ENCODE results near the gene PROSER1. TPM values are rescaled to one million over a fixed set of nuclear protein-coding genes. Genes with fewer than 3 reads are reported as not detected.

The PROSER1 gene
- total and polyA plus RNA-seq, 9 of the 15 experiments (the other 6 are each of a cell fraction or from before 2014, with no cell fraction given) = 9.2 to 36.2 (median 10.4) TPM

- no peak for TF ChIP-seq PTTG1 (tag; IDR thresholded peaks at IDR 0.05; ENCODE audit: low read depth)
- TF ChIP-seq, protein P1, sequence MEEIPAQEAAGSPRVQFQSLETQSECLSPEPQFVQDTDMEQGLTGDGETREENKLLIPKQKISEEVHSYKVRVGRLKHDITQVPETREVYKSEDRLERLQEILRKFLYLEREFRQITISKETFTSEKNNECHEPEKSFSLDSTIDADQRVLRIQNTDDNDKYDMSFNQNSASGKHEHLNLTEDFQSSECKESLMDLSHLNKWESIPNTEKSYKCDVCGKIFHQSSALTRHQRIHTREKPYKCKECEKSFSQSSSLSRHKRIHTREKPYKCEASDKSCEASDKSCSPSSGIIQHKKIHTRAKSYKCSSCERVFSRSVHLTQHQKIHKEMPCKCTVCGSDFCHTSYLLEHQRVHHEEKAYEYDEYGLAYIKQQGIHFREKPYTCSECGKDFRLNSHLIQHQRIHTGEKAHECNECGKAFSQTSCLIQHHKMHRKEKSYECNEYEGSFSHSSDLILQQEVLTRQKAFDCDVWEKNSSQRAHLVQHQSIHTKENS (CRISPR knock-in tag; IDR thresholded peaks at IDR 0.05) = no peak
- no peak for TF ChIP-seq U2AF1 (optimal IDR thresholded peaks at IDR 0.05; ENCODE audit: low read depth, low read length)
- TF ChIP-seq, protein P2, sequence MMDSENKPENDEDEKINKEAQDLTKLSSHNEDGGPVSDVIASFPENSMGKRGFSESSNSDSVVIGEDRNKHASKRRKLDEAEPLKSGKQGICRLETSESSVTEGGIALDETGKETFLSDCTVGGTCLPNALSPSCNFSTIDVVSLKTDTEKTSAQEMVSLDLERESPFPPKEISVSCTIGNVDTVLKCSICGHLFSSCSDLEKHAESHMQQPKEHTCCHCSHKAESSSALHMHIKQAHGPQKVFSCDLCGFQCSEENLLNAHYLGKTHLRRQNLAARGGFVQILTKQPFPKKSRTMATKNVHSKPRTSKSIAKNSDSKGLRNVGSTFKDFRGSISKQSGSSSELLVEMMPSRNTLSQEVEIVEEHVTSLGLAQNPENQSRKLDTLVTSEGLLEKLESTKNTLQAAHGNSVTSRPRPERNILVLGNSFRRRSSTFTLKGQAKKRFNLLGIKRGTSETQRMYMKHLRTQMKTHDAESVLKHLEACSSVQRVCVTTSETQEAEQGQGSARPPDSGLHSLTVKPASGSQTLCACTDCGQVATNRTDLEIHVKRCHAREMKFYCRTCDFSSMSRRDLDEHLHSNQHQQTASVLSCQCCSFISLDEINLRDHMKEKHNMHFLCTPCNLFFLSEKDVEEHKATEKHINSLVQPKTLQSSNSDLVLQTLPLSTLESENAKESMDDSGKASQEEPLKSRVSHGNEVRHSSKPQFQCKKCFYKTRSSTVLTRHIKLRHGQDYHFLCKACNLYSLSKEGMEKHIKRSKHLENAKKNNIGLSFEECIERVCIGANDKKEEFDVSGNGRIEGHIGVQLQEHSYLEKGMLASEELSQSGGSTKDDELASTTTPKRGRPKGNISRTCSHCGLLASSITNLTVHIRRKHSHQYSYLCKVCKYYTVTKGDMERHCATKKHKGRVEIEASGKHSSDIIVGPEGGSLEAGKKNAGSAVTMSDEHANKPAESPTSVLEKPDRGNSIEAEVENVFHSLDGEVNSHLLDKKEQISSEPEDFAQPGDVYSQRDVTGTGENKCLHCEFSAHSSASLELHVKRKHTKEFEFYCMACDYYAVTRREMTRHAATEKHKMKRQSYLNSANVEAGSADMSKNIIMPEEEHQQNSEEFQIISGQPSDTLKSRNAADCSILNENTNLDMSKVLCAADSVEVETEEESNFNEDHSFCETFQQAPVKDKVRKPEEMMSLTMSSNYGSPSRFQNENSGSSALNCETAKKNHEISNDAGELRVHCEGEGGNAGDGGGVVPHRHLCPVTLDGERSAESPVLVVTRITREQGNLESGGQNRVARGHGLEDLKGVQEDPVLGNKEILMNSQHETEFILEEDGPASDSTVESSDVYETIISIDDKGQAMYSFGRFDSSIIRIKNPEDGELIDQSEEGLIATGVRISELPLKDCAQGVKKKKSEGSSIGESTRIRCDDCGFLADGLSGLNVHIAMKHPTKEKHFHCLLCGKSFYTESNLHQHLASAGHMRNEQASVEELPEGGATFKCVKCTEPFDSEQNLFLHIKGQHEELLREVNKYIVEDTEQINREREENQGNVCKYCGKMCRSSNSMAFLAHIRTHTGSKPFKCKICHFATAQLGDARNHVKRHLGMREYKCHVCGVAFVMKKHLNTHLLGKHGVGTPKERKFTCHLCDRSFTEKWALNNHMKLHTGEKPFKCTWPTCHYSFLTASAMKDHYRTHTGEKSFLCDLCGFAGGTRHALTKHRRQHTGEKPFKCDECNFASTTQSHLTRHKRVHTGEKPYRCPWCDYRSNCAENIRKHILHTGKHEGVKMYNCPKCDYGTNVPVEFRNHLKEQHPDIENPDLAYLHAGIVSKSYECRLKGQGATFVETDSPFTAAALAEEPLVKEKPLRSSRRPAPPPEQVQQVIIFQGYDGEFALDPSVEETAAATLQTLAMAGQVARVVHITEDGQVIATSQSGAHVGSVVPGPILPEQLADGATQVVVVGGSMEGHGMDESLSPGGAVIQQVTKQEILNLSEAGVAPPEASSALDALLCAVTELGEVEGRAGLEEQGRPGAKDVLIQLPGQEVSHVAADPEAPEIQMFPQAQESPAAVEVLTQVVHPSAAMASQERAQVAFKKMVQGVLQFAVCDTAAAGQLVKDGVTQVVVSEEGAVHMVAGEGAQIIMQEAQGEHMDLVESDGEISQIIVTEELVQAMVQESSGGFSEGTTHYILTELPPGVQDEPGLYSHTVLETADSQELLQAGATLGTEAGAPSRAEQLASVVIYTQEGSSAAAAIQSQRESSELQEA (IDR thresholded peaks at IDR 0.05; ENCODE audit: low read depth) = no peak
- TF ChIP-seq ZNF696 (CRISPR knock-in tag; conservative IDR thresholded peaks at IDR 0.05) = no peak
- no peak for TF ChIP-seq ETV6 (IDR thresholded peaks at IDR 0.05; ENCODE audit: borderline replicate concordance in 1 of 2, low read depth in 2 of 2, low read length in 1 of 2)
- no peak for TF ChIP-seq ETV6 (CRISPR knock-in tag; IDR thresholded peaks at IDR 0.05; ENCODE audit: borderline replicate concordance)
- no peak for TF ChIP-seq ZKSCAN3 (CRISPR knock-in tag; IDR thresholded peaks at IDR 0.05)
- TF ChIP-seq ZBTB2 (IDR thresholded peaks at IDR 0.05) = no peak
- no peak for TF ChIP-seq TARDBP (IDR thresholded peaks at IDR 0.05)
- no peak for TF ChIP-seq SOX6 (IDR thresholded peaks at IDR 0.05)
- no peak for TF ChIP-seq KDM2B (CRISPR knock-in tag; IDR thresholded peaks at IDR 0.05)
- no peak for TF ChIP-seq TEAD2 (tag; IDR thresholded peaks at IDR 0.05)
- TF ChIP-seq HLTF (IDR thresholded peaks at IDR 0.05) = no peak
- no peak for TF ChIP-seq TCFL5 (CRISPR knock-in tag; conservative IDR thresholded peaks at IDR 0.05)
- no peak for TF ChIP-seq HNRNPL (IDR thresholded peaks at IDR 0.05; ENCODE audit: low read depth, low read length)
- TF ChIP-seq OTX1 (CRISPR knock-in tag; IDR thresholded peaks at IDR 0.05) = no peak
- TF ChIP-seq ZBTB17 (CRISPR knock-in tag; IDR thresholded peaks at IDR 0.05) = no peak
- no peak for TF ChIP-seq ETS2 (tag; IDR thresholded peaks at IDR 0.05; ENCODE audit: borderline replicate concordance, poor library complexity, severe bottlenecking)
- TF ChIP-seq SREBF2 (CRISPR knock-in tag; IDR thresholded peaks at IDR 0.05) = no peak
These were observed at the start of gene PROSER1, which contains the start of gene NHLRC3 (continued) for GRCh38 chr13:39037880-39038568.
